Measurements from ENCODE around the gene FXYD3.

FXYD3 gene

DNA sequence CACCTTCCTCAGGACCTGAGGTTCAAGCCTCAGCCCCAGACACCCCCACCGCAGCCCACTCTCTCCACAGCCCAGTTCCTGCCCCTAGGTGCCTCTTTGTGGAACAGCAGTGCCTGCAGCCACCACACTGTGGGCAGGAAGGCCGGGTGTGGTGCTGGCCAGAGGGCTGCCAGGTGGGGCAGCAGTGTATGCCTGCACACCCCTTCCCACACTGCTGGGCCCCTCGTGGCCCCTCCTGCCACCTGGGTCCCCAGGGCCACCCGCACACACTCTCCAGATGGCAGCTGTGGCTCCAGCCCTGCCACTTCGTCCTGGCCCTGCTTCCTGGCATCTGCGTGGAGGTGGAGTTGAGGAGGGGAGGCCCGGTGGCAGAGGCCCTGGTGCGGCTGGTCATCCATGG, 39.0 kb upstream of the FXYD3 start:
- Histone ChIP-seq H3K27me3 (ENCODE audit: control insufficient read depth in 1 of 2, insufficient read depth in 1 of 2, low read length in 2 of 2) (peaks cover 9 to 58% of the 10 kb centered on the region in 2 experiments), H3K4me2 (ENCODE audit: low read length, poor library complexity, severe bottlenecking) (no peak overlapping the region), H3K14ac (ENCODE audit: low read length in 2 of 2) (no peak overlapping the region), H3K36me3 (ENCODE audit: control insufficient read depth in 1 of 2, insufficient read depth in 2 of 2, low read depth in 1 of 2, low read length in 2 of 2) (no peaks in the 10 kb centered on the region), H2BK15ac (ENCODE audit: low read depth, poor library complexity, severe bottlenecking) (no peak overlapping the region), H3K79me1 (replicated peaks; ENCODE audit: low read length, poor library complexity, severe bottlenecking) (no peaks in the 10 kb centered on the region), H3K23ac (ENCODE audit: low read length in 2 of 2) (no peak overlapping the region), H2BK12ac (ENCODE audit: low read length in 2 of 2) (no peak overlapping the region), H4K8ac (ENCODE audit: low read length) (no peak overlapping the region), H2AFZ (ENCODE audit: low read depth, low read length) (no peak overlapping the region), H3K4me3 (ENCODE audit: insufficient read depth in 1 of 2, low read depth in 1 of 2, low read length in 2 of 2) (no peak overlapping the region), H3K4ac (ENCODE audit: low read depth in 1 of 2, low read length in 2 of 2) (no peak overlapping the region), H3K18ac (ENCODE audit: low read depth in 1 of 2, low read length in 2 of 2) (no peak overlapping the region), H3K4me1 (ENCODE audit: control insufficient read depth, insufficient read depth, low read depth, low read length) (no peaks in the 10 kb centered on the region), H4K91ac (ENCODE audit: low read length) (no peak overlapping the region), H3K9ac (ENCODE audit: low read length) (no peak overlapping the region), H2BK120ac (ENCODE audit: low read depth, low read length) (no peak overlapping the region), H3K9me3 (ENCODE audit: control insufficient read depth, low read length) (no peaks in the 10 kb centered on the region), H3K27ac (ENCODE audit: low read length, poor library complexity, severe bottlenecking) (no peak overlapping the region), H2BK5ac (ENCODE audit: low read depth, low read length, poor library complexity, severe bottlenecking) (no peak overlapping the region), H2AK5ac (ENCODE audit: low read length, severe bottlenecking) (no peak overlapping the region)
- no peak for DNase-seq
- 80% methylated on average over 8 of the region's 8 CpGs for WGBS

DNA sequence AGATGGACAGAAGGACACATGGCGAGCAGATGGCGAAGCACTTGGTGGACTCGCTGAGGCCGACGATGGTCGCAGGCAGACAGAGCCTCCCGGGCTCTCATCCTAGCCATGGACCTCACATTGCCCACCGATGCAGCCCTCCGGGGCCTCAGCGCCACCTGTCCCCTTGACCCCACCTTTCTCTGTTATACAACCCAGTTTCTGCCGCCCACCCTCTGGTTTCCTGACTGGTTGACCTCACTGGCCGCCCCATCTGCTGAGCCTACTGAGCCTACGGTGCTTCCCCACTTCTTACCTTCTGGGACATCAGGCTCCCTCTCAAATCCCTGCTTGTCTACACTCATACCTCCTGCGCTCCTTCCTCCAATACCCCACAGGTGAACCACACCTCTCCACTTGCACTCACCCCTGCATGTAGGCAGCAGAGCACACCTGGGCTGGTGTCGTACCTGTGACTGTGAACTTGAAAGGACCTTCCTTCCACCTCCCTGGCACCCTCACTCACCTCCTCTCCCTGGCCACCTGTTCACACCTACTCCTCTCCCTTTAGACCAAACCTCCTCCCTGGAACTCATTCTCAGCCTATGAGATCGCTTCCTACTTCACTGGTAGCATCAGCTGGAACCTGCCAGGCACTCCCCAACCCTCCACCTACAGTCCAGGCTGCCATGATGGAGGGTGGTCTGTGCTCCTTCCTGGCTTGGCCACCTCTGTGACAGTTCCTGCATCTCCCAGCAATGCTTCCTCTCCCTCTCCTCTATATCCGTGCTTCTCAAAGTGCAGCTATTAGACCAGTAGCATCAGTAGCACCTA, 38.0 kb upstream of the FXYD3 start:
- Histone ChIP-seq H2AFZ (ENCODE audit: low read depth, low read length) (no peak overlapping the region), H3K27ac (ENCODE audit: low read length, poor library complexity, severe bottlenecking) (no peak overlapping the region), H3K4me3 (ENCODE audit: insufficient read depth in 1 of 2, low read depth in 1 of 2, low read length in 2 of 2) (no peak overlapping the region), H2AK5ac (ENCODE audit: low read length, severe bottlenecking) (no peak overlapping the region), H2BK15ac (ENCODE audit: low read depth, poor library complexity, severe bottlenecking) (no peak overlapping the region), H3K4me1 (ENCODE audit: control insufficient read depth, insufficient read depth, low read depth, low read length) (no peaks in the 10 kb centered on the region), H4K91ac (ENCODE audit: low read length) (no peak overlapping the region), H3K4me2 (ENCODE audit: low read length, poor library complexity, severe bottlenecking) (no peak overlapping the region), H2BK5ac (ENCODE audit: low read depth, low read length, poor library complexity, severe bottlenecking) (no peak overlapping the region), H3K14ac (ENCODE audit: low read length in 2 of 2) (no peak overlapping the region), H3K18ac (ENCODE audit: low read depth in 1 of 2, low read length in 2 of 2) (no peak overlapping the region), H3K27me3 (ENCODE audit: control insufficient read depth in 1 of 2, insufficient read depth in 1 of 2, low read length in 2 of 2) (peaks cover 9 to 64% of the 10 kb centered on the region in 2 experiments), H2BK12ac (ENCODE audit: low read length in 2 of 2) (no peak overlapping the region), H4K8ac (ENCODE audit: low read length) (no peak overlapping the region), H3K23ac (ENCODE audit: low read length in 2 of 2) (no peak overlapping the region), H3K4ac (ENCODE audit: low read depth in 1 of 2, low read length in 2 of 2) (no peak overlapping the region), H3K9ac (ENCODE audit: low read length) (no peak overlapping the region), H3K36me3 (ENCODE audit: control insufficient read depth in 1 of 2, insufficient read depth in 2 of 2, low read depth in 1 of 2, low read length in 2 of 2) (no peaks in the 10 kb centered on the region), H2BK120ac (ENCODE audit: low read depth, low read length) (no peak overlapping the region), H3K9me3 (ENCODE audit: control insufficient read depth, low read length) (no peaks in the 10 kb centered on the region), H3K79me1 (replicated peaks; ENCODE audit: low read length, poor library complexity, severe bottlenecking) (no peaks in the 10 kb centered on the region)
- WGBS: 90% methylated on average over 17 of the region's 17 CpGs
- DNase-seq: no peak

DNA sequence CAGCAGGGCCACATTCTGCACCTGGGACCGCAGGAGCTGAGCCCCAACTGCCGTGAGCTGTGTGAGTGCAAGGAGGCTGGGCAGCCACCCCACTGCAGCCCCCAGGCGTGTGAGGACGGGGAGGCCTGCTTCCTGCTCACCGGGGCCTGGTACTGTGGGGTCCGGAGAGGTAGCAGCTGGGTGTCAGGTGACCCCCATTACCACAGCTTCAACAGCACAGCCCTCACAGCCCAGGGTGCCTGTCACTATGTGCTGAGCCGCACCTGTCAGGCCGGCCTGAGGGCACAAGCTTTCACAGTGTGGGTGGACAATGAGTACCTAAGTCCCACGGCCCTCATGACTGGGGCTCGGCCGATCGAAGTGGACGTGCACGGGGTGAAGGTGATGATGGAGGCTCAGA, 35.8 kb upstream of the FXYD3 start:
- Histone ChIP-seq H3K4me2 (ENCODE audit: low read length, poor library complexity, severe bottlenecking) (no peak overlapping the region), H3K14ac (ENCODE audit: low read length in 2 of 2) (no peak overlapping the region), H3K4me3 (ENCODE audit: insufficient read depth in 1 of 2, low read depth in 1 of 2, low read length in 2 of 2) (peak overlapping the region in 1 of 2 experiments; percentile 6), H2AFZ (ENCODE audit: low read depth, low read length) (no peak overlapping the region), H2BK12ac (ENCODE audit: low read length in 2 of 2) (no peak overlapping the region), H2AK5ac (ENCODE audit: low read length, severe bottlenecking) (no peak overlapping the region), H3K4me1 (ENCODE audit: control insufficient read depth, insufficient read depth, low read depth, low read length) (no peaks in the 10 kb centered on the region), H3K23ac (ENCODE audit: low read length in 2 of 2) (no peak overlapping the region), H3K27me3 (ENCODE audit: control insufficient read depth in 1 of 2, insufficient read depth in 1 of 2, low read length in 2 of 2) (peaks cover 4 to 66% of the 10 kb centered on the region in 2 experiments), H4K8ac (ENCODE audit: low read length) (no peak overlapping the region), H3K36me3 (ENCODE audit: control insufficient read depth in 1 of 2, insufficient read depth in 2 of 2, low read depth in 1 of 2, low read length in 2 of 2) (no peaks in the 10 kb centered on the region), H3K27ac (ENCODE audit: low read length, poor library complexity, severe bottlenecking) (no peak overlapping the region), H3K4ac (ENCODE audit: low read depth in 1 of 2, low read length in 2 of 2) (no peak overlapping the region), H2BK120ac (ENCODE audit: low read depth, low read length) (no peak overlapping the region), H2BK5ac (ENCODE audit: low read depth, low read length, poor library complexity, severe bottlenecking) (no peak overlapping the region), H4K91ac (ENCODE audit: low read length) (no peak overlapping the region), H3K18ac (ENCODE audit: low read depth in 1 of 2, low read length in 2 of 2) (no peak overlapping the region), H3K9ac (ENCODE audit: low read length) (no peak overlapping the region), H3K79me1 (replicated peaks; ENCODE audit: low read length, poor library complexity, severe bottlenecking) (no peaks in the 10 kb centered on the region), H2BK15ac (ENCODE audit: low read depth, poor library complexity, severe bottlenecking) (no peak overlapping the region), H3K9me3 (ENCODE audit: control insufficient read depth, low read length) (no peaks in the 10 kb centered on the region)
- DNase-seq: no peak
- 85% methylated on average over 14 of the region's 14 CpGs for WGBS

DNA sequence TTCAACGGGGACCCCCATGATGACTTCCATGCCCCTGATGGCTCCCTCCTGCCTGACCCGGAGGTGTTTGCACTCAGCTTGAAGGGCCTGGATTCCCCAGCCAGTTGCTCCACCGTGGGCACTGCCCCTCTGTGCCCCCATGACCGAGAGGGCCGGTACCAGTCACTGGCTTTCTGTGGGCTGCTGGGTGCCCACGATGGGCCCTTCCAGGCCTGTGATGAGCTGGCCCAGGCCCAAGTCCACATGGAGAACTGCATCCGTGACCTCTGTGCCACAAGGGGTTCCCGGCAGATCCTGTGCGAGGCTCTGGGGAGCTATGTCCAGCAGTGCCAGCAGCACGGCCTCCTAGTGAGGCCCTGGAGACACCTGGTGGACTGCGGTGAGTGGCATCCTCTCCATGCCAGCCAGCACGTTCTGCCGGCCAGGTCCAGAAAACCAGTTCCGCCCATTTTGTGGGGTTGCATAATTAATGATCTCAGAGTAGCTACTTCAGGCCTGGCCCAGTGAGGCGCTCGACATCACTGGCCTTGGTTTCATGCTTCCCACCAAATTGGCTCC, 34.9 kb upstream of the FXYD3 start:
- Histone ChIP-seq H3K9me3 (ENCODE audit: control insufficient read depth, low read length) (no peaks in the 10 kb centered on the region), H3K4ac (ENCODE audit: low read depth in 1 of 2, low read length in 2 of 2) (no peak overlapping the region), H3K4me1 (ENCODE audit: control insufficient read depth, insufficient read depth, low read depth, low read length) (no peaks in the 10 kb centered on the region), H2AK5ac (ENCODE audit: low read length, severe bottlenecking) (no peak overlapping the region), H4K8ac (ENCODE audit: low read length) (no peak overlapping the region), H3K79me1 (replicated peaks; ENCODE audit: low read length, poor library complexity, severe bottlenecking) (no peaks in the 10 kb centered on the region), H2BK12ac (ENCODE audit: low read length in 2 of 2) (no peak overlapping the region), H3K4me3 (ENCODE audit: insufficient read depth in 1 of 2, low read depth in 1 of 2, low read length in 2 of 2) (no peak overlapping the region), H3K18ac (ENCODE audit: low read depth in 1 of 2, low read length in 2 of 2) (no peak overlapping the region), H3K27me3 (ENCODE audit: control insufficient read depth in 1 of 2, insufficient read depth in 1 of 2, low read length in 2 of 2) (peaks cover 4 to 62% of the 10 kb centered on the region in 2 experiments), H2BK5ac (ENCODE audit: low read depth, low read length, poor library complexity, severe bottlenecking) (no peak overlapping the region), H2BK120ac (ENCODE audit: low read depth, low read length) (no peak overlapping the region), H3K27ac (ENCODE audit: low read length, poor library complexity, severe bottlenecking) (no peak overlapping the region), H2BK15ac (ENCODE audit: low read depth, poor library complexity, severe bottlenecking) (no peak overlapping the region), H3K14ac (ENCODE audit: low read length in 2 of 2) (no peak overlapping the region), H3K23ac (ENCODE audit: low read length in 2 of 2) (no peak overlapping the region), H3K9ac (ENCODE audit: low read length) (no peak overlapping the region), H3K4me2 (ENCODE audit: low read length, poor library complexity, severe bottlenecking) (no peak overlapping the region), H3K36me3 (ENCODE audit: control insufficient read depth in 1 of 2, insufficient read depth in 2 of 2, low read depth in 1 of 2, low read length in 2 of 2) (no peaks in the 10 kb centered on the region), H4K91ac (ENCODE audit: low read length) (no peak overlapping the region), H2AFZ (ENCODE audit: low read depth, low read length) (no peak overlapping the region)
- no peak for DNase-seq
- WGBS: 85% methylated on average over 16 of the region's 16 CpGs

All from mesenchymal stem cell (in vitro differentiated cells and primary cell).